GM12878 (cell line): ENCODE data around the gene SNCB.

Source experiments
- ATF3 ChIP-seq: IDR thresholded peaks from 2 replicates; pipeline ENCODE4 v1.6.1; 2011; ENCODE audit warnings: low read depth, mild to moderate bottlenecking, low read length, moderate library complexity, borderline replicate concordance; ENCODE audit errors: extremely low read depth
- CBFB ChIP-seq: IDR thresholded peaks from 2 replicates; pipeline ENCODE4 v1.6.1; 2016; ENCODE audit warnings: antibody characterized with exemption, low read depth
- CTCF ChIP-seq, 3 experiments: IDR thresholded peaks in 2 of 3; conservative IDR thresholded peaks in 1 of 3; 2 replicates each; pipeline ENCODE4 v1.5.1; 2011; ENCODE audit warnings: low read depth in 3 of 3, low read length in 3 of 3, mild to moderate bottlenecking in 3 of 3, control low read depth in 2 of 3, moderate library complexity in 2 of 3, inconsistent platforms in 1 of 3, mixed read lengths in 1 of 3; ENCODE audit not compliant: control insufficient read depth in 2 of 3, insufficient read depth in 1 of 3; ENCODE audit errors: extremely low read depth in 1 of 3
- E2F8 ChIP-seq: fragments of 450-650 bp; IDR thresholded peaks from 2 replicates; pipeline ENCODE4 v1.6.1; 2018; ENCODE audit warnings: mild to moderate bottlenecking, low read depth, moderate library complexity; ENCODE audit not compliant: partially characterized antibody
- E4F1 ChIP-seq: fragments of 450-650 bp; IDR thresholded peaks from 2 replicates; pipeline ENCODE4 v1.6.1; 2018; ENCODE audit warnings: borderline replicate concordance, mild to moderate bottlenecking; ENCODE audit not compliant: partially characterized antibody
- FOXK2 ChIP-seq: fragments of 450-650 bp; IDR thresholded peaks from 2 replicates; pipeline ENCODE4 v1.6.1; 2017; ENCODE audit warnings: mild to moderate bottlenecking, moderate library complexity
- GABPA ChIP-seq: IDR thresholded peaks from 2 replicates; pipeline ENCODE4 v1.6.1; 2014; ENCODE audit warnings: antibody characterized with exemption, low read depth, mild to moderate bottlenecking, inconsistent platforms
- JUND ChIP-seq: IDR thresholded peaks from 2 replicates; pipeline ENCODE4 v1.6.1; 2012; ENCODE audit warnings: low read depth, mild to moderate bottlenecking, low read length, improper control_type of control experiment, moderate library complexity
- MYB ChIP-seq: fragments of 150-350 bp; IDR thresholded peaks from 2 replicates; pipeline ENCODE4 v1.6.1; 2014; ENCODE audit warnings: mild to moderate bottlenecking, low read depth, low read length, borderline replicate concordance
- NKRF ChIP-seq: fragments of 450-650 bp; conservative IDR thresholded peaks from 2 replicates; pipeline ENCODE4 v1.6.1; 2017; ENCODE audit warnings: mild to moderate bottlenecking, moderate library complexity
- POLR2A ChIP-seq: IDR thresholded peaks from 2 replicates; pipeline ENCODE4 v1.6.1; 2011; ENCODE audit warnings: low read depth, mild to moderate bottlenecking, low read length
- SIN3A ChIP-seq: IDR thresholded peaks from 2 replicates; pipeline ENCODE4 v1.6.1; 2012; ENCODE audit warnings: low read depth, low read length, improper control_type of control experiment

- TF ChIP-seq CBFB (no peak), NKRF (no peak), CTCF (IDR thresholded peaks at IDR 0.05 in 2 of 3, conservative IDR thresholded peaks at IDR 0.05 in 1 of 3; ENCODE audit: control insufficient read depth in 2 of 3, extremely low read depth in 1 of 3, insufficient read depth in 1 of 3, low read depth in 3 of 3, low read length in 3 of 3) (no peak), GABPA (no peak), ATF3 (no peak), SIN3A (no peak), FOXK2 (no peak), JUND (no peak), POLR2A (no peak), E4F1 (no peak), E2F8 (no peak), MYB (no peak)
These were observed 3.5 kb downstream of the SNCB start for GRCh38 chr5:176626876-176627236.
